ENCODE measurements around the gene PTGR3.

The PTGR3 gene

DNA sequence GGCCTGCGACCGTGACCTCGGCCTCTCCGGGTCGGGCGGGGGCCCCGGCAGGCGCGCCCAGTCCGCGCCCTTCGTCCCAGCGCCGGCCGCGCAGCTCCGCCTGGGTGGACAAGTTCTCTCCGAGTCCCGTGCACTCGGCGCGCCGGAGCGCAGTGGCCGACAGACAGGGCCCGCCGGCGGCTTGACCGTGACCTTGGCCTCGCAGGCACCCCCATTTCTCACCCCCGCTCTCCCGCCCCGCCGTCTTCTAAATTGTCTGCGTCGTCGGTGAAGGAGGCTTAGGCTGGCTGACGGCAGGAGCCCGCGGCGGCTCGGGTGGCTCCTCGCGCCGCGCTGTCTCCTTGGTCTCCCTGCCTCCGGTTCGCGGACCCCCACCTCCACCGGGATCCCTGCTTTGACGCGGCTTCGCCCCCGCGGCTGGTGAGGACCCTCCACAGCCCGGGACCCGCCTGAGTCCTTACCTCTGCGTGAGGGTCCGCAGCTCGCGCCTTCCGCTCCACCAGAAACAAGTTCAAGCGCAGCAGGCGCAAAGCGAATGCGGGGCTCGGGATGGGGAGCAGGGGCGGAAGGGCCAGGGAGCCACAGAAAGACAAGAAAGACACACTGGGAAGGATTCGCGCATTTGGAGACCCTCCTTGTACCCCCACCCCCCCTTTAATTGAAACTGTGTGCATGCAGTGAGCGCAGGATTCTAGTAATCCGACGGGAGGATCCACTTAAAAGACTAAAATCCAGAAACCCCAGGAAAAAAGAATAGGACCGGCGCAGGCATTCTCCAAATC lies 4.0 kb downstream of the PTGR3 start:
- in situ Hi-C loops (cut with HindIII; ENCODE audit: low sequenced_read_pairs) = no loop called here

DNA sequence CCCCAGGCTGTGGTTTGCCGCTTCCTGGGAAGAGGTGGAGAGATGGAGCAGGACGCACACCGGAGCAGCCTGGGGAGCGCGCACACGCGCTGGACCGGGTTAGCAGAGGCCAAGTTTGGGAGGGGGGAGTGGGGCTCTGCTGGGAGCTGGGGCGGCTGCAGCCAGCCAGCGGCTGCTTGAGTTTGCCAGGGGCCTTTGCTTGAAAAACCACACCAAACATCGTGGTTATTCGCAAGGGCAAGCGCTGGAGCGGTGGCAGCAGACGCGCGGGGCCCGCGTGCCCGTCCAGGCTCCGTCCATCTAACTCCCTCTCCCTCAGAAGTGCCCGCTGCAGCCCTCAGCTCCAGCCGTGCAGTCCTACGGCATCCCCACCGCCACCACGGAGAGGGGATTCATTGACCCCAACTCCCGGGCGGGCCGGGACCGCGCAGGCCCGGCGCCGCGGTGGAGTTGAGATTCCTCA lies 4.6 kb downstream of the PTGR3 start:
- in situ Hi-C loops (cut with HindIII; ENCODE audit: low sequenced_read_pairs) = no loop called here

DNA sequence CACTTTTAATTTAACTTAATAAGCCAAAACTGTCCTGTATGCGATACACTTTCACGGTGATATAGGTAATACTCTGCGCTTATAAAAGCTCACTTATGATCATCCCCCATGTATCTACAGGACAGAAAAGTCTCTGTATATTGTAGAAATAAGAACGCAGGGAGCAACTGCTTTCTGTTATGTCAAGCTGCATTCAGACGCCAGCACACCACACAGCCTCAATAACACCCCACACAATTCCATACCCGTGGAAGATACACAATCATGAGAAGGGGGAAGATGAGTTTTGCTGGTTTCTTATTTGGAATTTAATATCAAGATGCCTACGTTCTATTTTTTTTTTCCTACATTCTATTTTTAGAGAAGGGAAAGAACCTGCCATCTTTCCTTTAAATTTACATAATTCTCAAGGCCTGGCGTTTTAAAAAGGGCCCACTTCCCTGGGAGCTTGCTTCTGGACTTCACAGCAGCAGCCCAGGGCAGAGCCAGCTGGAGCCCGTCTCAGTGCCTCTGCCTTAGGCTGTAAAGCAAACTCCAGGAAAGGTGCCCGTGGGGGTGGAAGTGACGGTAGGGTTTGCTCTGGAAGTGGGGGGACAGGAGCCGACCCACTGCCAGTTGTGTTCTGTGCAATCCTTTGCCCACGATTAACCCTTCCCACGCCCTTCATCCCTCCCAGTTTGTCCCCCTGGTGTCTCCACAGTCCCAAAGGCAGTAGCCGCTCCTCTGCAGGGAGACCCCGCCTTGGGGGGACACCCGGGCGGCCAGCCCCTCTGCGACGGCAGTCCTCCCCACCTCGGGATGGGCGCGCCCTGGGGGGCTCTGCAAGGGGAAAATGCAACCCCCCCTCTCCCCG lies 5.3 kb downstream of the PTGR3 start:
- in situ Hi-C loops (cut with HindIII; ENCODE audit: low sequenced_read_pairs) = no loop called here

DNA sequence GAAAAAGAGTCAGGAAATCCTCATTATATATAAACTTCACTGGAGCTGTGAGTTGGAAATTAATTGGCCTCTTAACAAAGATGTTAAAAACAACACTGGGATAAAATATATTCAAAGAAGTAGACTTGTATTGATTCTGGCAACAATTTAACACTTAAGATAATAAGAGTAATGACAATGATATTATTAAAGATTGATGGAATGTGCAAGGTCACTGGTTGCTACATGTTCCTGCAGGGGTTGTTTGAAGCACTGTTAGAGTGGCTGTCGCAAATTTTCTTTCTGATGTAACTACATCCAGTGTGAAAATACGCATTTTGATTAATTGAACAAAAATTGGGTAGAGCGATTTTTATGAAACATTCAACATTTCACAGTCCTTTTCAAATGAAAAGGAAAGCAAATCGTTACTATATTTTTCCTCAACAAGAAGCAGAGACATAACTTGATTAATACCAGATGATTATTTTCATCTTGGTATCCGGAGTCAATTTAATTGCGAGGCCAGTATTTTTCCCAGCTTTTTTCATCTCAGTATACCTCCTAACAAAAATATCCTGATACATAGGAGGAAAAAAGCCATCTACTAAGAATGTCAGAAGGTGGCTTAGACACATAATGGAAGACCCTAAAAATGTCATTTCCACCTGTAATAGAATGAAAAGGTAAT lies 6.1 kb downstream of the PTGR3 start:
- in situ Hi-C loops (cut with HindIII; ENCODE audit: low sequenced_read_pairs) = no loop called here

DNA sequence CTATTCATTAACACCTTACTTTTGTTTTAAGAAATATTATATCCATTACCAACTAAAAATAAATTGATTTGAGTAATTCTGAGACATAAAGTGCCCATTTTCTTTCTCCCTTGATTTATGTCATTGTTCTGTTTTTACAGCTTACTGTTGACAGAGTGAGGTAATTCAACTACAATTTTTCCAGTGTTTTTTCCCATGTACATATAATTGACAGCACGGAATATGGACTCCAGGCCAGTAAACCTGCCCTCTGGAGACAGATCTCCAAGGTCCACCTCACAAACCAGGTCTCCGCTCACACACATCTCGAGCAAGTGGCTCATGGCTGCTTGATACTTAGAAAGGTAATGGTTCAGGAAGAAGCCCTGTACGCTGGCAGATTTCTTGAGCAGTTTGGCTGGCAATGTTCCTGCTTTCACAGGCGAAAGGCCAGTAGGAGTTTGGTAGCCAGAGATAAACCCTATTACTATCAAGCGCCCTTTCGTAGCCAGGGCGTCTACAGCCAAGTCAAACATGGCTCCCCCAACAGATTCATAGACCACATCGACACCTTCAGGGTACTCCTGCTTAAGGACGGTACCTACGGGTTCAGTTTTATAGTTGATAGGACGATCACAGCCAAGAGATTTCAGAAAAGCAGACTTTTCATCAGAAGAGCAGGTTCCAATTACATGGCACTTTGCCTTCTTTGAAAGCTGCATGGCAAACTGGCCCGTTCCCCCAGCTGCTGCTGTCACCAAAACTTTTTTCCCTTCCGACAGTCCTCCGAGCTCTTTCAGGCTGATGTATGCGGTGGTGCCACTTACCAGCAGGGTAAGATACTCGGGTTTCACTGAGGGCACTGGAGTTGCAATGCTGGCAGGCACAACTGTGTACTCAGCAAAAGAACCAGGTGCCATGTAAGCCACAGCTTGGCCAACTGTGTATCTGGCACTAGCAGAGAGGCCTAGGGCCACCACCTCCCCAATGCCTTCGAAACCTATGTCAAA lies 7.4 kb downstream of the PTGR3 start:
- in situ Hi-C loops (cut with HindIII; ENCODE audit: low sequenced_read_pairs) = no loop called here

DNA sequence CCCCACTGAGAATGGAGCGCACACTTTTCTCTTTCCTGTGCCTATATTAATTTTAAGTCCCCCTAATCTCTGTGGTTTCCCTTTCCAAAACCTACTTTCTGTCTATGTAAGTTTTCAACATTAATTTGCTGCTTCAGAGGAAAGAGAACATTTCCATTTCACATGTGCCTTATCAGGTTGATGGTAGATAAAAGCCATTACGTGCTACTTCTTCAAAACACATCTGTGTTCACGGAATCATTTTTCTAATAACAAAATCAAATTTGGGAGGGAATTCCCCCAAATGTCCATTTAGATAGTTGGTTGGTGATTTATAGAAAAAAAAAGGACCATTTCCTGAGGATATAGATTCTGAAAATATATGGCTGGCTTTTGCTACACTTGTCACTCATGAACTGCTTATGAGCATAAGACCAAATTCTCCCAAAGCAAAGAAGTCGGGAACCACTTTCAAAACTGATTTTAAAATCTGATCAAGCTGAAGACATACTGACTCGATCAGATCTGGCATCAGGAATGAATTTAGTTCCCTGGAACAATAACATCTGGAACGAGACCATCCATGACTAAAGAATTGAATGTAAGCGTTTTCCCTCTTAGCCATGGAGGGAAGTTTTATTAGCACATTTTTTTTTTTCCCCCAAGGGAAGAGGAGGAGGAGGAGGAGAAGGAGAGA lies 8.2 kb downstream of the PTGR3 start:
- in situ Hi-C loops (cut with HindIII; ENCODE audit: low sequenced_read_pairs) = no loop called here

DNA sequence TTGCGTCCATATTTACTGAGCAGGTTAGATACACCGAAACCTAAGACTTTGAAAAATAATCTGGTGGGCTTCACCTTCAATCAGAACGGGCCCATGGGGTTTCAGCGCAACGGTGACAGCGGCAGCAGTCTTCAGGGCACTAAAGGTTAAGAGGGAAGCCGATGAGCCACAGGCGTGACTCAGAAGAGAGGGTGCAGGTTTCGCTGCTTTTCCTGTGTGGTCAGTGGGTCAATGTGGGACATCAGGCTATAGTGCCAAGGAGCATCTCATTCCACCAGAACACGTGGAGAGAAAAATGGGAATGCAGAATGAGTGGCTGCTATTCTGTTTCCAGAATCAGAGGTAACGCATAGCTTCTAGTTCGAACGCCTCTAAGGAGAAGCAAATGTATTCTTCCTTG lies 8.9 kb downstream of the PTGR3 start:
- in situ Hi-C loops (cut with HindIII; ENCODE audit: low sequenced_read_pairs) = no loop called here

DNA sequence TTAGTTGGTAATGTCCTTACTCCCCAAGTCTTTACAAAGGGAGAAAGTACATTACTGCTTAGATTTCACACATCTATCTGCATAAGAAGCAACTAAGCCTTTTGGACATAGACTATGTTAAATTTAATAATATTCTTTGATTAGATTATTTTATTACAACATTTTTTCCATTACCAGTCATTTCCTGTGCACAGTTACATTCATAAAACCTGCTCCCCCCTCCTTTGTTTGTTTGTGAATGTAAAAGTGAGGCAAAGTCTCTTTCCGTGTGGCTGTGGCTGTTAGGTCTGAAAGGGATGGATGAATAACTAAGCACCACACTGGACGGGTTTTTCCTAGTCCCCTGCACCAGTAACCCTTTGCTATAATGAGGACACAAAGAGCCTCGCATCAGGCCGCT lies 9.6 kb downstream of the PTGR3 start:
- in situ Hi-C loops (cut with HindIII; ENCODE audit: low sequenced_read_pairs) = no loop called here

DNA sequence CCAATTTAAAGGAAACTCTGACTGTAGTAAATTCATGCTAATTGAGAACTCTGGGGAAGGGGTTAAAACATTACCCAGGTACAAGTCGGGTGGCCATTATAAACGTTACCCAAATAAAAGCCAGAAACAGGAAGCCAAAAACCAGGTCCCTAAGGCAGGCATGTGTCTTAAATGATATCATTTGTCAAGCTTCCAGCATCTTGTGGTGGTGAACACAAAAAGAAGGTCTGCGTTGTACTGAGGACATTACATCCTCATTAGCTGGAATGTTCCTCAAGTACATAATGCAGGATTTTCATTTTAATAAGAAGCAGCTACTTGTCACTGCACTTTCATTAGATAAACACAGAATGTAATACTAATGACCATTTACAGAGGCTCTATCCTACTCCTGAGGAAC lies 10.9 kb downstream of the PTGR3 start:
- in situ Hi-C loops (cut with HindIII; ENCODE audit: low sequenced_read_pairs) = no loop called here

DNA sequence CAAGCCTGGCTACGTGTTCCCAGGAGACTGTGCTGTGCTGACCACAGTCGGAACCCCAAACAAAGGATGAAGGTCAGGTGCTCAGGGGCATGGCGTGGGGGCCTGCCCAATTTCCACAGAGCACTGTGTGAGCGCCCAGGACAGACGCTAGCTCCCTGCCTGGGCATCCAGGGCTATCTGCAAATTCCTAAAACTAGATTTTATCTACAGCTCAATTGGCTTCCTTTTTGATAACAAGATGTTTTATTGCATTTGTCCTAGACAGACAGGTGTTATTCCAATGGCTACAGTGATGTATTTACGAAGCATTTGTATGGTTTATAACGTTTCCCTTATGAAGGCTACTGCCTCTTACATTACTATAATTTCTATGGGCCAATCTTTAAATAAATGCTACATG lies 16.0 kb downstream of the PTGR3 start:
- in situ Hi-C loops (cut with HindIII; ENCODE audit: low sequenced_read_pairs) = no loop called here

DNA sequence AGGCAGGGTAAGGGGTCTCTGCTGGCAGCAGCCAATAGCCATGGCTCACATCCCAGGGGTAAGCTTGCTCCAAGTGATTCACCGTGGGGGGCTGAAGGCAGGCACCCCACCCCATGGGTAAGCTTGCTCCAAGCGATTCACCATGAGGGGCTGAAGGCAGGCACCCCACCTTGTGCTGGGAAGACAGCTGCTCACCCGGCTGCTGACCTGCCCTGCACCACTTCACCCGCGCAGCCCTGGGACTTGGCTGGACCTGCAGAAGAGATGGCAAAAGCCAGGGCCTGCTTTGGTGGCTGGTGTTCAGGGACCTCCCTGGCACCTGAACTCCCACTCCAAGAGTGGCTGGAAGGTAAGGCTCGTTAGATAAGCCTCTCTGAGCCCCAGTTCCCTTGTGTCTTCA lies 19.2 kb downstream of the PTGR3 start:
- in situ Hi-C loops (cut with HindIII; ENCODE audit: low sequenced_read_pairs) = loop anchor here (5.0 kb wide), 2 partner anchors 47 to 48 kb away; no protein-coding TSS in a partner anchor

DNA sequence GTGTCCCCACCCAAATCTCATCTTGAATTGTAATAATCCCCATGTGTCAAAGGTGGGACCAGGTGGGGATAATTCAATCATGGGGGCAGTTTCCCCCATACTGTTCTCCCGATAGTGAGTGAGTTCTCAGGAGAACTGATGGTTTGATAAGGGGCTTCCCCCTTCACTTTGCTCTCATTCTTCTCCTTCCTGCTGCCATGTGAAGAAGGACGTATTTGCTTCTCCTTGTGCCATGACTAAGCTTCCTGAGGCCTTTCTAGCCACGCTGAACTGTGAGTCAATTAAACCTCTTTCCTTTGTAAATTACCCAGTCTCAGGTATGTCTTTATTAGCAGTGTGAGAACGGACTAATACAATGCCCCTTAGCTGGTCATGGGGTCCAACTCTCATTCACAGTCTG lies 21.2 kb downstream of the PTGR3 start:
- in situ Hi-C loops (cut with HindIII; ENCODE audit: low sequenced_read_pairs) = loop anchor here (5.0 kb wide), 2 partner anchors 45 to 50 kb away; no protein-coding TSS in a partner anchor

DNA sequence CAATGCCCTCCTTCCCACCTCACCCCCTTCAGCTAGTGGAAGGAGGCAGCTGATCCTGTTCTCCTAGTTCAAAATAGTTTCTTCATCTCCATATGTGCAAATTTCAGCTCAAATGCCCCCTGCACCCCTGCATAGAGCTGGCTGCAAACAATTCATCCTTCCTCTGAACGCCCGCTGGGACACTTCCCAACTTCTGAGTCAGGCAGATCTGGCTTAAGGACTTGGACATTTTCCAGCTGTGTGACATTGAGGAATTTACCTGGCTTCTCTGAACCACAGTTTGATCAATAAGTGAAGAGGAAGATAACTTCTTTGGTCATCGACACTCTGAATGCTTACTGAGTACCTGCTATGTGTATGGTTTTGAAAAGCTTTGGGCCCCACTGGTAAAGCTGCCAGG lies 23.5 kb downstream of the PTGR3 start:
- in situ Hi-C loops (cut with HindIII; ENCODE audit: low sequenced_read_pairs) = loop anchor here (5.0 kb wide), 2 partner anchors 43 to 52 kb away; no protein-coding TSS in a partner anchor

DNA sequence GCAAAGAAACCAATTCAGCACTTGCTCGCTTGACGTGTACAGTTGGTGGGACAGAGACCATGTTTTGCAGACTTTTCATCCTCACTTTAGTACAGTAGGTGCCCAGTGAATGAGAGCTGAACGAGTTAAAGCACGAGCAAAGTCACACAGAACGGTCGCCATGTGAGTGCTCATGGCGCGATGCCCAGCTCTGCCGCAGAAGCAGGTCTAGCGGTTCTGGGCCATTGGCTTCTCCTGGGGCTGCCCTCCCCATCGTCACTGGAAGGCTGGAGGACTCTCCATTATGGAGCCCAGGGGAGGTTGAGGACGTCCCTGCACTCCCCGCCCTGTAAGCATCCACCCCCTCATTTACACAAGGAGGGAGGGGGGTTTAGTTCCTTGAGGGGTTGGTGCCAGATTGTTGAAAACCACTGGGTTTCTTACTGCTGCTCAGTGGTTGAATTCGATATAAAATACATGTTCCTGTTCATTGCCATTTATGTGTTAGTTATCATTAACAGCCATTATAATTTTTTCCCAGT lies 24.9 kb downstream of the PTGR3 start:
- in situ Hi-C loops (cut with HindIII; ENCODE audit: low sequenced_read_pairs) = no loop called here

DNA sequence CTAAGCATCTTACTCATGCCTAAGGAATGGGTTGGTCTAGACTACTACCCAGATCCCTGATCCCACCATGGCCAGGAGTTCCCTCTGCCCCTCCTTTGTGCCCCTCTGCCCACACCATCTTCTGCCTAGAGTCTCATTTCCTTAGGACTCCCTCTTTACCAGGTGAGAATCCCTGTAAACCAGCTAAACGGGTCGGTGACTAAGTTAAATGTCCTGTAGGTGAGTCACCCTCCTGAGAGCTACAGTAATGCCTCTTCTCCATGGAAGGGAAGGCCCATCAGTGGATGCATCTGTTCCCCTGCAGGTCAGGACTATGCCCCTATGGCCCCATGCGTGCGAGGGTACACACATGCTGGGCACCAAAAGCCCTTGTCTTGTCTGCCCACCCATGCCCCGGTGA lies 25.4 kb downstream of the PTGR3 start:
- in situ Hi-C loops (cut with HindIII; ENCODE audit: low sequenced_read_pairs) = no loop called here

DNA sequence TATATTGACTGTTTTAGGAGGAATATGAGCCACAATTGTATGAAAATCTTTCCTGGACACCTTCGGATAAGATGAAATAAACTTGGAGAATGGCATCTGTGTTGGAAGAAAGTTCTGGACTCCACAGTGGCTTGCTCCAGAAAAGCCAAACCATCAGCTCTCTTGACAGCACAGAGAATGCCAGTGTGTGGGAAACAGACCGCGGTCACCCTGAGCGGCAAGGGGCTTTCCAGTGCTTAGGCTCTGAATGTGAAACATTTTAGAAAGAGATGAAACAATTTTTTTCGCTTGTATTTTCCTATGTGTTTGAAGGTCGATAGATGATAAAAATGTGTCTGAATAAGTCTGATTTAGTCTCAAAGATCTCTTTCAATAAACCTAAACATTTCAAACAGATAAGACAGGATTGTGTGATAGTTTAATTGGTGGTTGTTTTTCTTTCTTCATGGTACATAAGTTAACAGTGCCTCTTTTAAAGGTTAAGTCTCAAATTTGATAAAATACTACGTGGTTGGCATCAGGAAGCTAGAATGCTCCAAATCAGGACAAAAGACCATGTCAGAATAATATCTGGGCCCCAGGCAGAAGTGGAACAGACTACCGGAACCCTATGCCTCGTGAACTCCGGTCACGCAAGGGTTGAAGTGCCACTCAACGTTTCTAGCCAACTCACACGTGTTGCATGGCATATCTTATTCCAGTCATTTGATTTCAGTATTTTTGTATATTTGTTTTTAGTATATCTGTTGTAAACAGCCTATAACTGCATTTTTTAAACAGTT lies 28.9 kb downstream of the PTGR3 start:
- in situ Hi-C loops (cut with HindIII; ENCODE audit: low sequenced_read_pairs) = no loop called here

DNA sequence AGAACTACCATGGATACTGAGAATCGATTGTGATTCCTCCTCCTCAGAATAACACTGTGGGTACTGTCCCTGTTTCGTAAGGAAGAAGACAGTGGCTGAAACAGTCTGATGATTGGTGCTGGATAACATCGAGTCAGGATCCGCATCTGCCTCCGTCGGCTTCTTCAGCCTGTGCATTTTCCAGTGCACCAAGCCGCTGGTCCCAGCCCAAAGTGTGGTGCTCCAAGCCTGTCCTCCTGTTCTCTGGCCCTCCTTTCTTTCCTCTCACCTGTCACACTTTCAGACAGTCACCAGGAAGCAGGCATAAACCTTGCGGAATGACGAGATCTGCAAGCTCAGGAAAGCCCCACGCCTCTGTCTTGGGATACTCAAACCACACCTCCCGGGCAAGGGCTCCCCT lies 30.6 kb downstream of the PTGR3 start:
- in situ Hi-C loops (cut with HindIII; ENCODE audit: low sequenced_read_pairs) = no loop called here

DNA sequence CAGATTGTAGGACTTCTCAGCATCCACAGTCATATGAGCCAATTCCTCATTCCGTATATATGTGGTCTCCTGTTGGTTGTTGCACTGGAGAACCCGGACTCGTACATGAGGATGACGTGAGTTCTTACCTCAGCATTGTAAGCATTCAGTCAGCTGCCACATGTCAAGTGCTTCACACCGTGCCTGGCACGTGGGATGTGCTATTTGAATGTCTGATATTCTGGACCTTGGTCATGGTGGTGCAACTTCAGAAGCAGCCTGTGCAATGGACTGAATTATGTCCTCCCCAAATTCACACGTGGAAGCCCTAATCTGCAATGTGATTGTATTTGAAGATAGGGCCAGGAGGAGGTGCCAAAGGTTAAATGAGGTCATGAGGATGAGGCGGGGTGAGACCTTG lies 32.1 kb downstream of the PTGR3 start:
- in situ Hi-C loops (cut with HindIII; ENCODE audit: low sequenced_read_pairs) = no loop called here

DNA sequence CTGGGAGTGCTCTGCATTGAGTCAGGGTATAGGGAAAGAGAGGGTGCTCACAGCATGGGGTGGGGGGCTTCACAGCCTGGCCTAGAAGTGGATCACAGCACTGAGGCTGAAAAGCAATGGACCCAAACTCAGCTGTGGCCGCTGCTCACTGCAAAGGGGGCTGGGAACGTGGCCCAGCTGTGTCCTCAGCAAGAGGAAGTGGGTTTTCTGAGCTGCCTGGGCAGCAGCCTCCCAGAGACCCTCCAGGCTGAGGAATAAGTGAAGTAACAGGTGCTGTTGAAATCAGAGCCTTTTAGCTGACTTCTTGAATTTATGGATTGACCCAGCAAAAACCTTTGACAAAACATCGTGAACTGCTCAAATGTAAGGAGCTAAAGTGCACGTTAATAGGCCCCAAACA lies 35.2 kb downstream of the PTGR3 start:
- in situ Hi-C loops (cut with HindIII; ENCODE audit: low sequenced_read_pairs) = no loop called here
